Measurements from ENCODE around the gene MGMT. TPM values are rescaled to one million over a fixed set of nuclear protein-coding genes. Genes with fewer than 3 reads are reported as not detected.

MGMT gene
- total RNA-seq, 2 experiments from 2014 or later: 20.9 to 23.3 TPM

DNA sequence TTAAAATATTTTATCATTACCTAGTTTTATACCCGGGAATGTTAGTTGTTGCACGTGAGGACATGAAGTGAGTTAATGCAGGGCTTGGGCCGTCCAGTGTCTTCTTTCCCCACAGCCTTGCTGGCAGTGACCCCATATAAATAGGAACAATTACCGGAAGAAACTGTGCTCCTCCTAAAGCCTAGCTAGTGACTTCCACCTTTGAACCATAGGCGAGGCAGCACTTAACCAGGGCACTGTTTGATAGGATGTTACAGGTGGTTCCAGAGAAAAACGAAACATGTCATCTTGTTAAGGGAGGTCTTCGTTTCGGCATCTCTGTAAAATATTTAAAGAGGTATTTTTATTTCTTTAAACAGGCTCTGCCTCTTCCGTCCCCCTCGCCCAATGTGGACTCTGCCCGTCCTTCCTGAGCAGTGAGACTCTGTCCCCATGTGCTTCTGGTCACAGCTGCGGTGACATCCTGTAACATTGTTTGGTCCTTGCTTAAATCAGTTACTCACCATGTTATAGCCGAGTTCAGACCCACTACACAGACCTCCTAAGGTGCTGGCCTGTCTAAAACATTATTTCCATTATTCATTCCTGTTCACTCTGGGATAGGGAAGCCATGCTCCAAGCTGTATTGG is 145.6 kb downstream of the MGMT start:
- no peak overlapping the region for H3K4me3 Mint-ChIP-seq
- peaks cover 5% of the 10 kb centered on the region for H3K4me1 Mint-ChIP-seq
- H3K27ac Mint-ChIP-seq: no peak overlapping the region
- DNase-seq: no peak
- no peaks in the 10 kb centered on the region for H3K27me3 Mint-ChIP-seq
- H3K9me3 Mint-ChIP-seq: peaks cover 11% of the 10 kb centered on the region
- peaks cover 49% of the 10 kb centered on the region for H3K36me3 Mint-ChIP-seq

DNA sequence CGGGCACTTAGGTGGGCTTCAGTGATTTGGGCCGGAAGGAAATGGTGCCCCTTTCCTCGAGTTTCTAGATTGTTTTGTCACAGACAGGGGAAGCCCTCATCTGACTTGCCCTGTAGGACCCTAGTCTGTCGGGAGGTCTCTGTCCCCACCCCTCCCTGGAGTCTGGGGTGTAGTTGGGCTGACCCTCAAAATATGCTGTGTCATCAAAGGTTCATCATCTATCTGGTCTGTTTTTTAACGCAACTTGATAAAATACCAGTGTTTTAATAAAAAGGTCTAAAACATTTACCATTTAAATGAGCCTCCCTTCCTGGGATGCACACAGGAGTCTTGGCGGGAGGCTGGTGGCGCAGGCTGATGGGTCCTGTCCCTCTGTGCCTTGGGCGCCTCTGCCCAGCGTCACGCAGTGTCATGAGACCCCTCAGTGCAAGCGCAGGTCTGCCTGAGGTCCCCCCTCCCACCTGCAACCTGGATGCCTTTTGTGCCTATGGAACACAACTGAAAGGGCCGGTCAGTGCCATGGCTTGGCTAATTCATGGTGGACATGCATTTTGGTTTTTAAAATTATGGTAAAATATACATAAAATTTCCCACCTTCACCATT is 146.4 kb downstream of the MGMT start:
- no peak overlapping the region for H3K27ac Mint-ChIP-seq
- H3K27me3 Mint-ChIP-seq: no peaks in the 10 kb centered on the region
- H3K36me3 Mint-ChIP-seq: peaks cover 49% of the 10 kb centered on the region
- H3K4me3 Mint-ChIP-seq: no peak overlapping the region
- DNase-seq: no peak
- H3K9me3 Mint-ChIP-seq: peaks cover 11% of the 10 kb centered on the region
- H3K4me1 Mint-ChIP-seq: peaks cover 6% of the 10 kb centered on the region

DNA sequence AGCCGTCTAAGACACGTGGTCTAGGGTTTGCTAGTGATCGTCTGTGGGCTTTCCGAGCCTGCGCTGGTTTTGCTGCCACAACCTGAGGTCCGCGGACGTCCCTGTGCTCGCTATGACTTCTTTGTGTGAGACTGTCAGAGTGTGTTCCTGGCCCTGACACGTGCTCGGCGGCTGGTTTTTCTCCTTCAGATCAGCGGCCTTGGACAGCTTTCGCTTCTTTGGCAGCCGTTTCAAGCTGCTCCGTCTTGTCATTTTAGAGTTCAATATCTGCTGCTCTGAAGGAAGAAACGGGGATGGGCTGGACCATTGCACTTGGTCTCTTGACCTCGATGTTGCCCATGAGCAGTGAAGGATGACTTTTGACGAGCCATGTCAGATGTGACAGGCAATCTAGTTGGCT is 147.3 kb downstream of the MGMT start:
- DNase-seq: no peak
- Mint-ChIP-seq H3K36me3 (peaks cover 44% of the 10 kb centered on the region), H3K4me3 (no peak overlapping the region), H3K4me1 (peaks cover 6% of the 10 kb centered on the region), H3K27ac (no peak overlapping the region), H3K27me3 (no peaks in the 10 kb centered on the region), H3K9me3 (peaks cover 13% of the 10 kb centered on the region)

DNA sequence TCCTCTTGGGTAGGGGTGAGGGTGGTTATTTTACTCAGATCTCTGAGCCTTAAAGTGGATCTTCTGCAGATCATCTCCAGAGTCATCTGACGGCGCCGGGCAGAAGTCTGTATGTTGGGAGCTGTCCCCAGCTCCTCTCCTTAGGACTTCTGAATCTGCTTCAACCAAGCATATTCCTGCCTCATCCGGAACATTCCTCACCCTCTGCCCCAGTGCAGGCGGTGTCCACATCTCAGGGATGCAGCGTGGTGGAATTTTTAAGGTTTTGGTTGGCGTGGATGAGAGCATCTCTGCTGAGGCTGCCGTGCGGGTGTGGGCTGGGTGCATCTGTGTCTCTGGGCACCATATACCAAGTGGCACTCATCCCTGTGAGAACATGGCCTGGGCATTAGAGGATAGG is 148.3 kb downstream of the MGMT start:
- no peak overlapping the region for H3K27ac Mint-ChIP-seq
- peaks cover 13% of the 10 kb centered on the region for H3K9me3 Mint-ChIP-seq
- no peaks in the 10 kb centered on the region for H3K27me3 Mint-ChIP-seq
- H3K4me3 Mint-ChIP-seq: no peak overlapping the region
- no peak for DNase-seq
- peaks cover 6% of the 10 kb centered on the region for H3K4me1 Mint-ChIP-seq
- peaks cover 40% of the 10 kb centered on the region for H3K36me3 Mint-ChIP-seq

DNA sequence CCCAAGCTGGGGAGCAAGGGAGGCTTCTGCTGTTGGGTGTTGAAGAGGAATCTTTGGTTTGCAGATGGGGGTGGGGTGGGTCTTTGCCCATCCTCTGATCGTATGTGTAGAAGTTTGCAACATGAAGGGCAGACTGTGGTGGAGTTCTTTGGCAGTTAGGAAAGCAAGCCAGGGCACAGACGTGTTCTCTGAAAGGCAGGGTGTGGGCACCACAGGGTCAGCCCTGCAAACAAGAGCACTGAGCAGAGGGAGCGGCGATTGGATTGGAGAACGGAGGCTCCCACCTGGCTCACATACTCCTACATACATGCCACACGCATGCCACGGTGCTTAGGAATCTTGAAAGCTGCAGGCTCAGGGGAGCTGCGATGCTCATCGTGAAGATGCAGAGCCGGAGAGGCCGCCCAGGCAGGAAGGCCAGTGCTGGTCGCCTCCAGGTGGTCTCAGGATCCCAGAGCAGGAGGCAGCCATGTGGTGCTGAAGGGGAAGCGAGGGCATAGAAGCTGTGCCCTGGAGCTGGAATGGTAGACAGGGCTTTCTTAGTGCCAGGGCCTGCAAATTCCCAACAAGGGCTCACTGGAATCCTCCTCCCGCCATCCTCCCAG is 149.0 kb downstream of the MGMT start:
- DNase-seq: no peak
- H3K4me3 Mint-ChIP-seq: no peak overlapping the region
- H3K36me3 Mint-ChIP-seq: peaks cover 36% of the 10 kb centered on the region
- H3K9me3 Mint-ChIP-seq: peaks cover 13% of the 10 kb centered on the region
- no peak overlapping the region for H3K27ac Mint-ChIP-seq
- no peaks in the 10 kb centered on the region for H3K27me3 Mint-ChIP-seq
- peaks cover 6% of the 10 kb centered on the region for H3K4me1 Mint-ChIP-seq

DNA sequence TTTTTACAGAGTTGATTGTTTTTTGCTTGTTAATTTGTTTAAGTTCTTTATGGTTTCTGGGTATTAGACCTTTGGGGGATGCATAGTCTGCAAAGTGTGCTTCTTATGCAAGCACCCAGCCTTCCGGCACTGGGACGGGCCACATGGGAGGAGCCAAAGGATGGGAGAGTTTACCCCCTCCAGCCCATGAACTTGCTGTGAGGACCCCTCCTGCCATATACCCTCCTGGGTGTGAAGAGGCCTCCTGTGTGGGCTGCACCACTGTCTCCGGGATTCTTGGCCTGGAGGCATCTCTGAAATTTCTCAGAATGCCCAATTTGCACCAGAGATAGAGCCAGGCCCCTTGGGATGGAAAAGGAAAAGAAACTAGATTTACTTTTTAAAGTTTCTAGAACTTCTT is 150.7 kb downstream of the MGMT start:
- H3K36me3 Mint-ChIP-seq: peaks cover 45% of the 10 kb centered on the region
- H3K4me3 Mint-ChIP-seq: no peak overlapping the region
- H3K27me3 Mint-ChIP-seq: no peaks in the 10 kb centered on the region
- H3K4me1 Mint-ChIP-seq: peaks cover 10% of the 10 kb centered on the region
- H3K9me3 Mint-ChIP-seq: peaks cover 17% of the 10 kb centered on the region
- H3K27ac Mint-ChIP-seq: no peak overlapping the region
- no peak for DNase-seq

DNA sequence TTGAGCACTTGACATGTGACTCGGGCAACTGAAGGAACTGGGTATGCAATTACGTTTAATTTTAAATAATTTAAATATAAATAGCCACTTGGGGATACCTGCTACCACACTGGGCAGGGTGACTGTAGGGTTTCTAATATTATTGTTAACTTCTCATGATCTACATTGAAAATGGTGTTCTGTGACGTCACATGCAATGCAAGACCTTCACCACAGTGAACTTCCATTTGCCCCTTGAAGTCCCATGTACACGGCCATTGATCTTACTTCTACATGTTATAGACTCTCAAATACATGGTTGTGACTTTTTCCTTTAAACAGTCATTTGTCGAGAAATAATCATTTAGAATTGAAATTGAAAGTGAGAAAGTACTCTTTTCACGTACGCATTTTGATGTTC is 154.0 kb downstream of the MGMT start:
- Mint-ChIP-seq H3K27ac (no peak overlapping the region), H3K4me1 (peaks cover 8% of the 10 kb centered on the region), H3K4me3 (no peak overlapping the region), H3K9me3 (peaks cover 15% of the 10 kb centered on the region), H3K27me3 (no peaks in the 10 kb centered on the region), H3K36me3 (peaks cover 34% of the 10 kb centered on the region)
- DNase-seq: no peak

DNA sequence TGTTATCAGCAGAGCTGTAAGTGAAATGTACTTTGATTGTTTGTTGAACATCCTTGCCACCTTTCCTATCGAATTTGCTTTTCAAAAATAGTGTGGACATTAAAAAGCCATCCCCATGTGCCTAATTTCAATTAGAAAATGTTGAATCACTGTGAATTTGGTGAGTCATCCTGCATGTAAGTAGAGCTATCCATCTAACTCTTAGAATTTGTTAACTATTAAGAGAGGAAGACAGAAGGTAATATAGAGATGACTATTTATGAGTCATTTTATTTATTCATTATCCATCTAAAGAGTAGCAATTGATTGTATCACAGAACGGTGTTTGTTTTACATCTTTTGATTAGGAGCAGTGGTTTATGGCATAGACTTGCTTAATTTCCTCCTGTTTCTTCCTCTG is 154.7 kb downstream of the MGMT start:
- Mint-ChIP-seq H3K9me3 (peaks cover 14% of the 10 kb centered on the region), H3K27me3 (no peaks in the 10 kb centered on the region), H3K27ac (no peak overlapping the region), H3K4me1 (peaks cover 9% of the 10 kb centered on the region), H3K36me3 (peaks cover 31% of the 10 kb centered on the region), H3K4me3 (no peak overlapping the region)
- no peak for DNase-seq

DNA sequence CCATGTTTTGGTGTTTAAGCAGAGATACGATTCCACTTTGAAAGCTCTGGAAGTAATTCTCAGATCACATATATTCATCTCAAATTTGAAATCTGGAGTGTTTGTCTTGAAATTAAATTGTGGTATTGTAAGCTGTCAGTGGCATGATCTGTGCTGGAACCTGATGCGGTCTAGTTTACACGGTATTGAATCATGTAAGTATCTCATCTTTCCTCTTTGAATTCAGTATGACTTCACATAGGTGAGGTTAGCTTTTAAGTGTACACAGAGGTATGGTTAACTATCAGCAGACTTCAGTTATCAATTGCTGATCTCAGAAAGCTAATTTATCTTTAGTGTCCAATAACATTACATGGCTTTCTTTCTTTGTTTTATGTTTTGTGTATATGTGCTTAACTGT is 155.2 kb downstream of the MGMT start:
- Mint-ChIP-seq H3K4me3 (no peak overlapping the region), H3K9me3 (peaks cover 8% of the 10 kb centered on the region), H3K4me1 (peaks cover 14% of the 10 kb centered on the region), H3K27ac (no peak overlapping the region), H3K27me3 (no peaks in the 10 kb centered on the region), H3K36me3 (peaks cover 27% of the 10 kb centered on the region)
- no peak for DNase-seq

DNA sequence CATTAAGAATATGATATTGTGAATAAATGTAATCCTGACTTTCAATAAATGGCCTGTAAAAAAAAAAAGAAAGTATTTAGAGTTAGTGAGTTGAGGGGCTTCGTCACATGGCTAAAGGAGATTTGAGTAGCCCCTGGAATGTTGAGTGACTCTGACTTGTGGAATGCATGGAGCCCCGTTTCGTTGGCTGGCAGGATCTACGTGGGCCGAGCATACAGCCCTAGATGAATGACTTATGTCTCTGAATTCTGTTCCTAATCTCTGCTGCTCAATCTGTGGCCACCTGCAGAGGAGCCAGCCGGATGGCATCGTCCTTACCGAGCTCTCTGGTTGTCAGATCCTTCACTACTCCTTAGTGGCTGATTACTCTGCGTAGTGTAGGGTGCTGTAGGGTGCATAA is 155.7 kb downstream of the MGMT start:
- H3K27ac Mint-ChIP-seq: no peak overlapping the region
- H3K36me3 Mint-ChIP-seq: peaks cover 29% of the 10 kb centered on the region
- no peak for DNase-seq
- H3K9me3 Mint-ChIP-seq: peaks cover 6% of the 10 kb centered on the region
- H3K27me3 Mint-ChIP-seq: no peaks in the 10 kb centered on the region
- H3K4me3 Mint-ChIP-seq: no peak overlapping the region
- H3K4me1 Mint-ChIP-seq: peaks cover 10% of the 10 kb centered on the region

DNA sequence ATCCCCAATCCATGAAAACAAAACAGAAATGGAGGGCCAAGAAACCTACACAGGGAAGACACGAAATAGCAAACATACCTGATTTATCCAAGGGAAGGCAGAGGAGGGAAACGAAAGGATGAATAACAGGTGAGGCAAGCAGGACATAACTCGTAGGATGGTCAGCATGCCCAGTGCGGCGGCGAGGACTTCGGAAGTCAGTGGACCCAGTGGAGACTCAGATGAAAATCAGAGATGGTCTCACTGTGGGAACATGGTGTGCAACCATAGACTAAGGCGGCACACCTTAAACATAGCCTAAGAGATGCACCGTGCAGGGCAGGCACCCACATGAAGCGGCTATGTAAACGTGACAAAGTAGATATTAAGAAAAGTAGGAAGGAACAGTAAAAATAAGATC is 157.5 kb downstream of the MGMT start:
- no peak overlapping the region for H3K4me3 Mint-ChIP-seq
- H3K27ac Mint-ChIP-seq: no peak overlapping the region
- H3K27me3 Mint-ChIP-seq: no peaks in the 10 kb centered on the region
- H3K4me1 Mint-ChIP-seq: peaks cover 10% of the 10 kb centered on the region
- no peak for DNase-seq
- peaks cover 8% of the 10 kb centered on the region for H3K9me3 Mint-ChIP-seq
- H3K36me3 Mint-ChIP-seq: peaks cover 41% of the 10 kb centered on the region

DNA sequence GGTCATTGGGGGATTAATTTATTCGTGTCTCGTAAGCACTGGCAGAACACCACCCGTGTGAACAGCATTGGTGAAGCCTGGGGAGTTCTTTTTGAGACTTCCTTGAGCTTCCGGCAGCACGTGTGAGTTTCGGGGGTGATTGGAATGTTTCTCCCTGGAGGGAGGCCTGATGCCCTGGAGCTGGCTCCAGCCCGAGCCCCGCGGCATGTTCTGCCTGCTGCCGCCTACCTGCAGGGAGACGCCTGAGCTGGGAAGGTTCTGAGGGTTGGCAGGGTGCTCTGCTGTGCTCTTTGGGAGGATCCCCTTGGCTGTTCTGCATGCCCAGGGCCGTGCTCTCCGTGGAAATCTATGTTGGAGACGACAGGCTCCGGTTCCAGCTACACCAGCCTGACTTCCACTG is 159.3 kb downstream of the MGMT start:
- Mint-ChIP-seq H3K4me3 (no peak overlapping the region), H3K36me3 (peaks cover 41% of the 10 kb centered on the region), H3K27ac (no peak overlapping the region), H3K4me1 (peaks cover 7% of the 10 kb centered on the region), H3K27me3 (no peaks in the 10 kb centered on the region), H3K9me3 (peaks cover 8% of the 10 kb centered on the region)
- DNase-seq: no peak

DNA sequence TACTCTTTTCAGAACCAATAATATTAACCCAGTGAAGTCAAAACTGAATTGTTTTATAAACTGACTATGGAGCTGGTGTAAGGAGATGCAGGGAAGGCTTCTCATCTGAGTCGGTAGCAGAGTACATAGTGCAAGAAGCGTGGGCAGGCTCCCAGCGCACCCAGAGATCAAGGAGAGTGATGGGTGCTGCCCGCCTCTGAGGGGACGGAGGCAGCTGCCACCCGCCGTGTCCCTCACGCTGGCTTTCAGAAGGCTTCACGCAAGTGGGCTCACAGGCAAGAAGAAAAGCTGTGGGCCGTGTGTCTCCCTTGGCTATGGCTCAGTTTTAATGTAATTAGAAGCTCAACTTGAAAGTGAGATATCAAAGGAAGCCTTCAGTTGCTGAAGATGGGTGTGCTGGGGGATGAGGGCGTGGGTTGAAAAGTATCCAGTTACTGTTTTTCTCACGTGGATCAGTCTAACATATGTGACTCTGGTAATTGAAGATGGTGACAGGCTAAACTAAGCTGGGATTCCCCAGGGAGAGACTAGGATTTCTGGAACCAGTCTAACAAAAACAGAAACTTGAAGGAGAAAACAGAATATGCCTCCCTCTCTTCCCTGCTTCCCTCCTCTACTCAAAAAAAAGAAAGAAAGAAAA is 159.9 kb downstream of the MGMT start:
- Mint-ChIP-seq H3K9me3 (peaks cover 7% of the 10 kb centered on the region), H3K27ac (no peak overlapping the region), H3K4me1 (peaks cover 6% of the 10 kb centered on the region), H3K36me3 (peaks cover 39% of the 10 kb centered on the region), H3K27me3 (no peaks in the 10 kb centered on the region), H3K4me3 (no peak overlapping the region)
- no peak for DNase-seq

DNA sequence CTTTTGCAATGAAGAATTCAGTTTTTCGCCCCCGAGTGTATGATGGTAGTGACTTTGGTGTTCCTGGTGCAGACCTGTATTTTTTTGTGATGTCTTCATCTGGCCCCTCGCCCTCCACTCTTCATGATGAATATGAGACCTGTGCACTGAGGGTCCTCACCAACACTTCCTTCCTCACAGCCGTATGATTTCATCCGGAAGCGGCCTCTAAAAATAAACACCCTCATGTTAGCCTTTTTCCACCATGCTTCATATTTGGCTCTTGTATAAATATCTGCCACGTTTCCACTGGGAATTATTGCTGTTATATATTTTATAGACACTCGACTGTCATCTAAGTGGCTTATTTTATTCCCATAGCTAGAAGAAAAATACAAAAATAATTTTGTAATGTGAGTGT is 160.4 kb downstream of the MGMT start:
- no peak overlapping the region for H3K27ac Mint-ChIP-seq
- peaks cover 6% of the 10 kb centered on the region for H3K4me1 Mint-ChIP-seq
- H3K36me3 Mint-ChIP-seq: peaks cover 40% of the 10 kb centered on the region
- no peak overlapping the region for H3K4me3 Mint-ChIP-seq
- DNase-seq: no peak
- no peaks in the 10 kb centered on the region for H3K27me3 Mint-ChIP-seq
- H3K9me3 Mint-ChIP-seq: peaks cover 8% of the 10 kb centered on the region

DNA sequence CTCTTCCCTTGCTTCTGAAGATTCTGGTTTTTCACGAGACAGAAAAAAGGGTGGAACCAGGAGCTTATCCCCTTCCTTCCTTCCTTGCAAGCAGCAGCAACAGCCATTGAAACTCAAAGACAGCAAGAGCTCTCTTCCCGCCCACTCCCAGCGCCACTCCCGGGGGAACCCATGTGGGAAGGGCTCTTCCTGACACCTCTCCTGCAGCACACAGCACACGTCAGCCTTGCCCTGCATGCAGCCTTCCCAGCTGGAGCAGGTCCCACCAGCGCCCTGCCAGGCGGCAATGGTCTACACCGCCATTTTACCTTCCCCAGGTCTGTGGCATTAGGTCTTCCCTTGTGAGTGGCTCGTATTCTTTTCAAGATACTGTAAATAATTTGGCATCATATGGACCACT is 161.8 kb downstream of the MGMT start:
- peaks cover 6% of the 10 kb centered on the region for H3K4me1 Mint-ChIP-seq
- H3K36me3 Mint-ChIP-seq: peaks cover 40% of the 10 kb centered on the region
- no peak overlapping the region for H3K27ac Mint-ChIP-seq
- H3K27me3 Mint-ChIP-seq: no peaks in the 10 kb centered on the region
- H3K4me3 Mint-ChIP-seq: no peak overlapping the region
- DNase-seq: no peak
- H3K9me3 Mint-ChIP-seq: peaks cover 12% of the 10 kb centered on the region

Data from activated naive CD8-positive, alpha-beta T cell treated with anti-CD3 and anti-CD28 coated beads for 36 hours (primary cell).